Cardiac muscle cell (in vitro differentiated cells and primary cell): ENCODE measurements around the gene SUPT6H. TPM values are rescaled to one million over a fixed set of nuclear protein-coding genes. Genes with fewer than 3 reads are reported as not detected.

Experiments
- DNase-seq, 2 donors: peaks; one replicate each; pipeline versions ENCODE4 v3.0.0 to v3.0.0-alpha.2; 2010 to 2017; ENCODE audit warnings: low read depth in 1 of 2, low spot score in 1 of 2
- H3K27ac ChIP-seq: fragments of 200-600 bp; sonication (generic); 2 replicates; pipeline ENCODE4 v1.5.1; 2016
- H3K27me3 ChIP-seq: fragments of 200-600 bp; sonication (generic); 2 replicates; pipeline ENCODE4 v1.6.0; 2016; ENCODE audit warnings: control low read depth
- H3K36me3 ChIP-seq: fragments of 200-600 bp; sonication (generic); 2 replicates; pipeline ENCODE4 v1.5.1; 2016; ENCODE audit warnings: control low read depth
- H3K4me1 ChIP-seq: fragments of 200-600 bp; sonication (generic); 2 replicates; pipeline ENCODE4 v1.8.1; 2017; ENCODE audit warnings: low read depth, mild to moderate bottlenecking, mixed run types
- H3K4me3 ChIP-seq: fragments of 200-600 bp; sonication (generic); 2 replicates; pipeline ENCODE4 v1.5.1; 2016; ENCODE audit warnings: mild to moderate bottlenecking
- H3K9me3 ChIP-seq: fragments of 200-600 bp; sonication (generic); 2 replicates; pipeline ENCODE4 v1.5.1; 2017; ENCODE audit warnings: low read depth, mild to moderate bottlenecking, control low read depth
- polyA plus RNA-seq: library from polyadenylated mRNA; unstranded; fragments of >200 nt; fragmentation: Nextera tagmentation; extraction: Ambion mirVana; gene quantifications from 2 replicates; pipeline ENCODE4 v1.2.1, GENCODE V29; 2016
- total RNA-seq: library from RNA; depleted of rRNA; stranded (reverse); fragments of >200 nt; gene quantifications from 2 replicates; pipeline ENCODE4 v1.2.3, GENCODE V29; 2016
- TF ChIP-seq, protein P1 (sequence below): IDR thresholded peaks from 2 replicates; pipeline ENCODE4 v1.5.1; 2012; ENCODE audit warnings: low read depth, mild to moderate bottlenecking, low read length

SUPT6H gene
- total and polyA plus RNA-seq, 2 experiments from 2014 or later, result 29.7 to 67.8 TPM

DNA sequence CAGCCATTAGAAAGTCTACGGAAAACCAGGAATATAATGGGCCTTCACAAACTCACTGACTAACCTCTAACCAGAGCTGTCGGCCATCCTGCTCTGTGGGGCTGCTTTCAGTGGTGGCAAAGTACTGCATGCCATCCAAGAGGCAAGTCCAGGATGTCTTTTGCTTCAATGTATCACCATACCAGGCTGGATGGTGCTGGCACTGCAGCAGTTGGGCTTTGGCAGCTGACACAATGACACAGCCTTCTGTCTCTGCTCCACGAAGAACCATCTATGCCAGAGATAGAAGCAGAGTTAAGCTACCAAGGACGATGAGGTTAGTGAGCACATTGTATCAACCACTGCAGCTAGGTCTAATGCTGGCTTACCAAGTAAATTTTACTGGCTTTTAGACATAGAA is 38.3 kb upstream of the SUPT6H start:
- no peak for DNase-seq
- no peak overlapping the region for H3K27ac ChIP-seq
- H3K4me3 ChIP-seq, result no peak overlapping the region
- H3K9me3 ChIP-seq, result no peaks in the 10 kb centered on the region
- TF ChIP-seq, protein P1, sequence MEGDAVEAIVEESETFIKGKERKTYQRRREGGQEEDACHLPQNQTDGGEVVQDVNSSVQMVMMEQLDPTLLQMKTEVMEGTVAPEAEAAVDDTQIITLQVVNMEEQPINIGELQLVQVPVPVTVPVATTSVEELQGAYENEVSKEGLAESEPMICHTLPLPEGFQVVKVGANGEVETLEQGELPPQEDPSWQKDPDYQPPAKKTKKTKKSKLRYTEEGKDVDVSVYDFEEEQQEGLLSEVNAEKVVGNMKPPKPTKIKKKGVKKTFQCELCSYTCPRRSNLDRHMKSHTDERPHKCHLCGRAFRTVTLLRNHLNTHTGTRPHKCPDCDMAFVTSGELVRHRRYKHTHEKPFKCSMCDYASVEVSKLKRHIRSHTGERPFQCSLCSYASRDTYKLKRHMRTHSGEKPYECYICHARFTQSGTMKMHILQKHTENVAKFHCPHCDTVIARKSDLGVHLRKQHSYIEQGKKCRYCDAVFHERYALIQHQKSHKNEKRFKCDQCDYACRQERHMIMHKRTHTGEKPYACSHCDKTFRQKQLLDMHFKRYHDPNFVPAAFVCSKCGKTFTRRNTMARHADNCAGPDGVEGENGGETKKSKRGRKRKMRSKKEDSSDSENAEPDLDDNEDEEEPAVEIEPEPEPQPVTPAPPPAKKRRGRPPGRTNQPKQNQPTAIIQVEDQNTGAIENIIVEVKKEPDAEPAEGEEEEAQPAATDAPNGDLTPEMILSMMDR, result no peak
- no peaks in the 10 kb centered on the region for H3K4me1 ChIP-seq
- H3K36me3 ChIP-seq, result peaks cover 57% of the 10 kb centered on the region
- H3K27me3 ChIP-seq, result no peaks in the 10 kb centered on the region

DNA sequence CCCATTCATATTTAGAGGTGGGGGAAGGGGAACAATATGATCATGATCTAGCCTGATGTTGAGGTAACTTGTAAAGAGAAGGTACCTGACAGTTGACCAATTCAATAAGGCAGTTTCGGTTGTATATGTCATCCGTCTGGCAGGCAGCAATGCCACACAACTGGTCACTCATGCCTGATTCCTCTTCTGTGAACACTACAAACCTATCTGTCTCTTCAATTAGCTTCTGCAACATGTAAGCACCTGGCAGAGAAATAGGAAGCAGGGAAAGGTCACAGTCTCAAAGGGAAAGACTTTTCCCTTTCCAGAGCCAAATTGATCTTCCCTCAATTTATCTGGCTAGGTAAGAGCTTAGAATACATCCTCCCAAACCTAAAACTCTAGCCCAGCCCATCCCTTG is 37.9 kb upstream of the SUPT6H start:
- DNase-seq, result no peak
- H3K36me3 ChIP-seq, result peaks cover 53% of the 10 kb centered on the region
- H3K4me1 ChIP-seq, result no peaks in the 10 kb centered on the region
- no peak overlapping the region for H3K27ac ChIP-seq
- TF ChIP-seq, protein P1, result no peak
- H3K9me3 ChIP-seq, result no peaks in the 10 kb centered on the region
- H3K27me3 ChIP-seq, result no peaks in the 10 kb centered on the region
- H3K4me3 ChIP-seq, result no peak overlapping the region

DNA sequence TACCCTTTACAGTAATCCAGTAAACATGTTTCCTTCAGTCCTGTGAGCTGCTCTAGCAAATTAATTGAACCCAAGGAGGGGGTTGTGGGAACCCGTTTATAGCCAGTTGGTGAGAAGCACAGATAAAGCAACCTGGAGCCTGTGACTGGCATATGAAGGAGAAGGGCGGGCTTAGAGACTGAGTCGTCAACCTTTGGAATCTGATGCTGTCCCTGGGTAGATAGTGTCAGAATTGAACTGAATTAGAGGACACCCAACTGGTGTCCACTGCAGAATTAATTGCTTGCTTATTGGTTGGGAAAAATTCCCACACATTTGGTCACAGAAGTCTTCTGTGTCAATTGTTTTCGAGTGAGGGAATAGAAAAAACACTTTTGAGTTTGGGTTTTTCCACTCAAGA is 35.2 kb upstream of the SUPT6H start:
- Histone ChIP-seq H3K36me3 (peaks cover 46% of the 10 kb centered on the region), H3K27ac (no peak overlapping the region), H3K9me3 (no peaks in the 10 kb centered on the region), H3K4me3 (no peak overlapping the region), H3K27me3 (no peaks in the 10 kb centered on the region), H3K4me1 (no peaks in the 10 kb centered on the region)
- DNase-seq, result no peak
- TF ChIP-seq, protein P1, result no peak

DNA sequence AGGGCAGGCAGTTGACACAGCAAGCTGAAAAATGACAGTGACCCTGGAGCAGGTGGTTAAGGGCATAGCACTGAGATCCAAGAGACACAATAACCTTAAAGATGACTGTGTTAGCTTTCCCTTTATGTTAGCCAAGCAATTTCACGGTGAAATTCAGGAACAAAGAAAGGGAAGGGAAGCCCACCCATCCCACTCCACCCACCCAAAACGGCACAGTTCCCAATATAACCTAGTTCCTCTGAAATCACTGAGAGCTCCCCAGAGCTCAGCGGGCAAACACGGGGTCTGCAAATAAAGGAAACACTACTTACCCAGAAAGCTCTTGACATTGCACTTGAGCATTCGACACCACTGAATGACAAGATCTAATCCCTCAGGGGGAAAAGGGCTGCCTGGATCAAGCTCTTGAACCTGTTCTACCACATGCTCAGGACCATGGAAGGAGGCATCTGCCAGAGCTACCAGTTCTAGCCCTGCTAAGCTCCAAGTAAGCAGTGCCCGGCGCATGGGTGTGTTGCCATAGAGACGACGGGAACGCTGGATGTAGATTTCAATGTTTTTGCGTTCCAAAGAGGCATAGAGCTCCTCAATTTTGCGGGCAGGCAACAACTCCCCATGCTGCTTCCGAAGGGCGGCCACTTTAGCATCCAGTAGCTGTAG is 27.7 kb upstream of the SUPT6H start:
- no peaks in the 10 kb centered on the region for H3K27me3 ChIP-seq

DNA sequence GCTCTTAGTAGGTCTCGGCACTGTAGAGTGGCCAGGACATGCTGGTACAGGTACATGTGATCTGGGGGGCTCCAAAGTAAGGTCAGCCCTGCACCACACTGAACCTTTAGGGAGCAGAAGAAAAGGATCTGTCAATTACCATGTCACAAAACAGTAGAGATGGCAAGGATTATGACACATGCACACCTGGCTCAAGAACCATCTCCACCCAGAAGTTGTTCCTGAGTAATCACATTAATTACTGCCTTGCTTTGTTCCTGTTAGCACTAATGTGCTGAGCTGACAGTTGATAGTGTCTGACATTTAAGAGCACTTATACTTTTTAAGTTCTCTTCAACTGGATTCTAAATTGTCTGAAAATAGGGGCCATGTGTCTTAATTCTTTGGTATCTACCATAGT is 26.5 kb upstream of the SUPT6H start:
- H3K27me3 ChIP-seq, result no peaks in the 10 kb centered on the region
- no peak for DNase-seq
- TF ChIP-seq, protein P1, result no peak
- no peak overlapping the region for H3K27ac ChIP-seq
- H3K9me3 ChIP-seq, result no peaks in the 10 kb centered on the region
- peaks cover 70% of the 10 kb centered on the region for H3K36me3 ChIP-seq
- no peak overlapping the region for H3K4me3 ChIP-seq
- H3K4me1 ChIP-seq, result no peaks in the 10 kb centered on the region

More for the DNA sequence above, 27.7 kb upstream of the SUPT6H start:
- DNase-seq, result no peak
- Histone ChIP-seq H3K27ac (no peak overlapping the region), H3K36me3 (peaks cover 63% of the 10 kb centered on the region), H3K4me3 (no peak overlapping the region), H3K4me1 (no peaks in the 10 kb centered on the region), H3K9me3 (no peaks in the 10 kb centered on the region)
- TF ChIP-seq, protein P1, result no peak
